ENCODE measurements around the gene POMZP3. TPM values are rescaled to one million over a fixed set of nuclear protein-coding genes. Genes with fewer than 3 reads are reported as not detected.
"Not testable (repeated sequence)": the region's sequence is repeated elsewhere in the genome, so short reads cannot be mapped to it uniquely, and the experiment has no call there.

The POMZP3 gene
- total RNA-seq: 2.2 and 2.6 TPM in 2 replicates

- FAIRE-seq; H3K36me3 ChIP-seq (ENCODE audit: control insufficient read depth, insufficient read depth, low read length); H3K27me3 ChIP-seq (ENCODE audit: control insufficient read depth, insufficient read depth, low read length); DNase-seq (ENCODE audit: low read depth): not testable (repeated sequence)
- H3K4me3 ChIP-seq (ENCODE audit: low read depth, low read length): peak within 1 kb of the TSS; percentile 50
These were observed at the start of gene POMZP3 for GRCh38 chr7:76626989-76627642. TSS of gene POMZP3 (minus strand) at chr7:76627279. CDS start at chr7:76626064, 1,215 bp downstream.

- FAIRE-seq; H3K36me3 ChIP-seq (ENCODE audit: control insufficient read depth, insufficient read depth, low read length); H3K4me3 ChIP-seq (ENCODE audit: low read depth, low read length); H3K27me3 ChIP-seq (ENCODE audit: control insufficient read depth, insufficient read depth, low read length); DNase-seq (ENCODE audit: low read depth): not testable (repeated sequence)
These were observed 48.7 kb upstream of the POMZP3 start for GRCh38 chr7:76675783-76676182.

GRCh38 chr7:76673346-76673745 lies 46.3 kb upstream of the POMZP3 start:
- not testable (repeated sequence) for H3K36me3 ChIP-seq (ENCODE audit: control insufficient read depth, insufficient read depth, low read length); H3K4me3 ChIP-seq (ENCODE audit: low read depth, low read length); DNase-seq (ENCODE audit: low read depth); H3K27me3 ChIP-seq (ENCODE audit: control insufficient read depth, insufficient read depth, low read length); FAIRE-seq

- H3K4me3 ChIP-seq (ENCODE audit: low read depth, low read length): not testable (repeated sequence)
- FAIRE-seq: peak; percentile 72
These were observed 32.1 kb upstream of the POMZP3 start for GRCh38 chr7:76659212-76659611.

GRCh38 chr7:76656425-76656824 lies 29.3 kb upstream of the POMZP3 start:
- H3K4me3 ChIP-seq (ENCODE audit: low read depth, low read length); H3K27me3 ChIP-seq (ENCODE audit: control insufficient read depth, insufficient read depth, low read length); H3K36me3 ChIP-seq (ENCODE audit: control insufficient read depth, insufficient read depth, low read length); DNase-seq (ENCODE audit: low read depth): not testable (repeated sequence)
- peak; percentile 66 for FAIRE-seq

More at GRCh38 chr7:76659212-76659611, 32.1 kb upstream of the POMZP3 start:
- not testable (repeated sequence) for H3K27me3 ChIP-seq (ENCODE audit: control insufficient read depth, insufficient read depth, low read length); H3K36me3 ChIP-seq (ENCODE audit: control insufficient read depth, insufficient read depth, low read length); DNase-seq (ENCODE audit: low read depth)

GRCh38 chr7:76642620-76643019 lies 15.5 kb upstream of the POMZP3 start:
- H3K4me3 ChIP-seq (ENCODE audit: low read depth, low read length); FAIRE-seq; H3K27me3 ChIP-seq (ENCODE audit: control insufficient read depth, insufficient read depth, low read length); H3K36me3 ChIP-seq (ENCODE audit: control insufficient read depth, insufficient read depth, low read length); DNase-seq (ENCODE audit: low read depth): not testable (repeated sequence)

GRCh38 chr7:76637061-76637691 lies 10.1 kb upstream of the POMZP3 start:
- H3K36me3 ChIP-seq (ENCODE audit: control insufficient read depth, insufficient read depth, low read length); H3K4me3 ChIP-seq (ENCODE audit: low read depth, low read length); H3K27me3 ChIP-seq (ENCODE audit: control insufficient read depth, insufficient read depth, low read length); DNase-seq (ENCODE audit: low read depth); FAIRE-seq: not testable (repeated sequence)
- TF ChIP-seq CTCF (IDR thresholded peaks at IDR 0.05; ENCODE audit: insufficient read depth, low read length, severe bottlenecking): peak; percentile 15

- H3K36me3 ChIP-seq (ENCODE audit: control insufficient read depth, insufficient read depth, low read length); DNase-seq (ENCODE audit: low read depth); FAIRE-seq; H3K27me3 ChIP-seq (ENCODE audit: control insufficient read depth, insufficient read depth, low read length): not testable (repeated sequence)
- peak overlapping the region; percentile 44 for H3K4me3 ChIP-seq (ENCODE audit: low read depth, low read length)
These were observed 498 bp downstream of the POMZP3 start for GRCh38 chr7:76626581-76626980.

GRCh38 chr7:76619439-76620190 lies 7.5 kb downstream of the POMZP3 start:
- DNase-seq (ENCODE audit: low read depth); FAIRE-seq; H3K36me3 ChIP-seq (ENCODE audit: control insufficient read depth, insufficient read depth, low read length): not testable (repeated sequence)

More at GRCh38 chr7:76619439-76620190, 7.5 kb downstream of the POMZP3 start:
- not testable (repeated sequence) for H3K4me3 ChIP-seq (ENCODE audit: low read depth, low read length); H3K27me3 ChIP-seq (ENCODE audit: control insufficient read depth, insufficient read depth, low read length)

All from bronchial epithelial cell (primary cell).